HEK293T (cell line): Measurements from ENCODE around the gene VIM.

ENCODE experiments used
- ARNT ChIP-seq: fragments of 450-650 bp; IDR thresholded peaks from 2 replicates; pipeline ENCODE4 v1.6.1; 2017; ENCODE audit warnings: mild to moderate bottlenecking
- BHLHE40 ChIP-seq: fragments of 450-650 bp; IDR thresholded peaks from 2 replicates; pipeline ENCODE4 v1.6.1; 2016; ENCODE audit warnings: mild to moderate bottlenecking, moderate library complexity, borderline replicate concordance
- CTBP1 ChIP-seq: fragments of 450-650 bp; IDR thresholded peaks from 2 replicates; pipeline ENCODE4 v1.6.1; 2016; ENCODE audit warnings: borderline replicate concordance
- ELF4 ChIP-seq: fragments of 450-650 bp; IDR thresholded peaks from 2 replicates; pipeline ENCODE4 v1.6.1; 2017; ENCODE audit warnings: antibody characterized with exemption
- FOXK2 ChIP-seq: fragments of 450-650 bp; IDR thresholded peaks from 2 replicates; pipeline ENCODE4 v1.6.1; 2016; ENCODE audit warnings: mild to moderate bottlenecking
- FOXM1 ChIP-seq: fragments of 450-650 bp; IDR thresholded peaks from 2 replicates; pipeline ENCODE4 v1.6.1; 2017; ENCODE audit warnings: mild to moderate bottlenecking, borderline replicate concordance
- LEF1 ChIP-seq: fragments of 450-650 bp; IDR thresholded peaks from 2 replicates; pipeline ENCODE4 v1.6.1; 2017; ENCODE audit warnings: mild to moderate bottlenecking, borderline replicate concordance
- NFRKB ChIP-seq: fragments of 450-650 bp; IDR thresholded peaks from 2 replicates; pipeline ENCODE4 v1.6.1; 2016; ENCODE audit warnings: mild to moderate bottlenecking, moderate library complexity
- SP1 ChIP-seq: fragments of 450-650 bp; IDR thresholded peaks from 2 replicates; pipeline ENCODE4 v1.6.1; 2017
- SUZ12 ChIP-seq: fragments of 450-650 bp; IDR thresholded peaks from 2 replicates; pipeline ENCODE4 v1.6.1; 2016; ENCODE audit warnings: mild to moderate bottlenecking
- TARDBP ChIP-seq: fragments of 450-650 bp; IDR thresholded peaks from 2 replicates; pipeline ENCODE4 v1.6.1; 2016

- no peak for TF ChIP-seq SUZ12
- no peak for TF ChIP-seq TARDBP
- TF ChIP-seq FOXK2 = no peak
- TF ChIP-seq CTBP1 = no peak
- no peak for TF ChIP-seq ELF4
- no peak for TF ChIP-seq FOXM1
- no peak for TF ChIP-seq ARNT
- TF ChIP-seq BHLHE40 = no peak
- TF ChIP-seq SP1 = no peak
- TF ChIP-seq LEF1 = no peak
- no peak for TF ChIP-seq NFRKB
These were observed 3.7 kb downstream of the VIM start for GRCh38 chr10:17231788-17232187.
